Upper lobe of left lung (tissue), 6 donors: ENCODE results near the gene TCF12. TPM values are rescaled to one million over a fixed set of nuclear protein-coding genes. Genes with fewer than 3 reads are reported as not detected.

Experiments used
- ATAC-seq, 2 donors: fragments of 200-7000 bp; cut with Tn5 transposase; one replicate each; pipeline ENCODE4 v1.9.1; 2022; ENCODE audit warnings: mild to moderate bottlenecking in 2 of 2, moderate library complexity in 2 of 2; ENCODE audit not compliant: low FRiP score in 2 of 2
- DNase-seq, 2 donors: peaks; one replicate each; pipeline ENCODE4 v3.0.0-alpha.2; 2019 to 2020
- H3K27ac ChIP-seq, 4 donors: fragments of 200-600 bp; sonication (generic); one replicate each; pipeline ENCODE4 v1.5.1; 2016 to 2019
- H3K27me3 ChIP-seq, 4 donors: fragments of 200-600 bp; sonication (generic); one replicate each; pipeline ENCODE4 v1.5.1; 2017 to 2019
- H3K36me3 ChIP-seq, 4 donors: fragments of 200-600 bp; sonication (generic); one replicate each; pipeline ENCODE4 v1.5.1; 2016 to 2019
- H3K4me1 ChIP-seq, 4 donors: fragments of 200-600 bp; sonication (generic); one replicate each; pipeline ENCODE4 v1.5.1; 2018 to 2019
- H3K4me3 ChIP-seq, 4 donors: fragments of 200-600 bp; sonication (generic); one replicate each; pipeline ENCODE4 v1.5.1; 2017 to 2019; ENCODE audit warnings: mild to moderate bottlenecking in 2 of 4, moderate library complexity in 1 of 4
- H3K9me3 ChIP-seq, 4 donors: fragments of 200-600 bp; sonication (generic); one replicate each; pipeline ENCODE4 v1.5.1; 2018 to 2019
- CTCF ChIP-seq, 6 experiments: fragments of 450-650 bp in 4 of 6; fragments of 200-600 bp in 2 of 6; sonication (generic) in 2 of 6; IDR thresholded peaks; one replicate each; pipeline ENCODE4 v1.5.1; 2016 to 2019; ENCODE audit warnings: antibody characterized with exemption in 6 of 6
- EP300 ChIP-seq, 4 donors: sonication (generic); formaldehyde crosslinking; IDR thresholded peaks; one replicate each; pipeline ENCODE4 v1.5.1; 2017; ENCODE audit warnings: antibody characterized with exemption in 4 of 4, control low read depth in 2 of 4
- POLR2A ChIP-seq, 4 donors: fragments of 450-650 bp; IDR thresholded peaks; one replicate each; pipeline ENCODE4 v1.5.1; 2016 to 2017; ENCODE audit warnings: antibody characterized with exemption in 4 of 4, mild to moderate bottlenecking in 2 of 4
- POLR2AphosphoS5 ChIP-seq, 2 donors: sonication (generic); formaldehyde crosslinking; IDR thresholded peaks; one replicate each; pipeline ENCODE4 v1.5.1; 2017; ENCODE audit warnings: antibody characterized with exemption in 2 of 2
- WGBS, 2 donors: methylation state at CpG; one replicate each; pipeline ENCODE4 v1.1.5; 2017 to 2018; 5-methylcytosine and 5-hydroxymethylcytosine counted together
- total RNA-seq, 6 donors: library from RNA; depleted of rRNA in 4 of 6; stranded (reverse); fragments of >200 nt in 4 of 6; gene quantifications; one replicate each; pipeline versions ENCODE4 v1.1.0 to v1.2.1, GENCODE V29; 2016 to 2021
- donor health status: DM: no; HTN: no; CAD: no; lungs with moderate emphysema.
- donor health status: DM: no; HTN: yes; CAD: no; lungs with severe emphysema.

The TCF12 gene
- total RNA-seq, 6 donors from 2014 or later, result 74.5 to 257 (median 103) TPM

GRCh38 chr15:57038496-57038895 is 120.1 kb downstream of the TCF12 start:
- 95 to 98% methylated on average over 5 of the region's 5 CpGs for WGBS, 2 donors

GRCh38 chr15:57041416-57041815 is 123.0 kb downstream of the TCF12 start:
- ATAC-seq, result no peak
- DNase-seq, result no peak
- Histone ChIP-seq H3K4me1 (peaks cover 0 to 17% (median 6%) of the 10 kb centered on the region in 4 donors), H3K27ac (no peak overlapping the region), H3K36me3 (no peaks in the 10 kb centered on the region), H3K9me3 (no peaks in the 10 kb centered on the region), H3K27me3 (no peaks in the 10 kb centered on the region), H3K4me3 (no peak overlapping the region)
- no peak for TF ChIP-seq POLR2A (IDR thresholded peaks at IDR 0.05)
- TF ChIP-seq CTCF (IDR thresholded peaks at IDR 0.05), result no peak
- no peak for TF ChIP-seq EP300 (IDR thresholded peaks at IDR 0.05)
- TF ChIP-seq POLR2AphosphoS5 (IDR thresholded peaks at IDR 0.05), result no peak

More at GRCh38 chr15:57038496-57038895, 120.1 kb downstream of the TCF12 start:
- DNase-seq (no peak), ATAC-seq (no peak)
- H3K4me3 ChIP-seq, result no peak overlapping the region
- peaks cover 0 to 14% (median 9%) of the 10 kb centered on the region in 4 donors for H3K4me1 ChIP-seq
- no peak for TF ChIP-seq POLR2AphosphoS5 (IDR thresholded peaks at IDR 0.05)
- TF ChIP-seq CTCF (IDR thresholded peaks at IDR 0.05), result no peak
- no peak for TF ChIP-seq EP300 (IDR thresholded peaks at IDR 0.05)
- no peak for TF ChIP-seq POLR2A (IDR thresholded peaks at IDR 0.05)
- no peaks in the 10 kb centered on the region for H3K27me3 ChIP-seq
- no peaks in the 10 kb centered on the region for H3K9me3 ChIP-seq
- H3K27ac ChIP-seq, result no peak overlapping the region
- H3K36me3 ChIP-seq, result no peaks in the 10 kb centered on the region

GRCh38 chr15:57044072-57044702 is 125.7 kb downstream of the TCF12 start:
- 61 to 67% methylated on average over 5 of the region's 5 CpGs for whole genome bisulfite sequencing, 2 donors
- H3K27ac ChIP-seq, result no peak overlapping the region
- no peak overlapping the region for H3K4me3 ChIP-seq
- H3K36me3 ChIP-seq, result no peaks in the 10 kb centered on the region
- no peak for DNase-seq
- H3K27me3 ChIP-seq, result no peaks in the 10 kb centered on the region
- H3K9me3 ChIP-seq, result no peaks in the 10 kb centered on the region
- ATAC-seq, result no peak
- no peak for TF ChIP-seq POLR2A (IDR thresholded peaks at IDR 0.05)
- no peak for TF ChIP-seq POLR2AphosphoS5 (IDR thresholded peaks at IDR 0.05)
- no peak for TF ChIP-seq CTCF (IDR thresholded peaks at IDR 0.05)
- no peak for TF ChIP-seq EP300 (IDR thresholded peaks at IDR 0.05)
- peaks cover 0 to 13% (median 5%) of the 10 kb centered on the region in 4 donors for H3K4me1 ChIP-seq

GRCh38 chr15:57044970-57045369 is 126.5 kb downstream of the TCF12 start:
- peaks cover 0 to 12% (median 2%) of the 10 kb centered on the region in 4 donors for H3K4me1 ChIP-seq
- WGBS, 2 donors, result 66 to 72% methylated on average over 4 of the region's 4 CpGs
- TF ChIP-seq POLR2AphosphoS5 (IDR thresholded peaks at IDR 0.05) (no peak), EP300 (IDR thresholded peaks at IDR 0.05) (no peak)
- no peaks in the 10 kb centered on the region for H3K9me3 ChIP-seq
- no peak overlapping the region for H3K4me3 ChIP-seq
- no peaks in the 10 kb centered on the region for H3K27me3 ChIP-seq
- H3K27ac ChIP-seq, result no peak overlapping the region
- DNase-seq (no peak), ATAC-seq (no peak)
- H3K36me3 ChIP-seq, result no peaks in the 10 kb centered on the region

- no peaks in the 10 kb centered on the region for H3K27me3 ChIP-seq
- DNase-seq, result no peak
- H3K9me3 ChIP-seq, result no peaks in the 10 kb centered on the region
- no peak overlapping the region for H3K4me3 ChIP-seq
- H3K27ac ChIP-seq, result no peak overlapping the region
- TF ChIP-seq POLR2AphosphoS5 (IDR thresholded peaks at IDR 0.05), result no peak
- no peak for TF ChIP-seq POLR2A (IDR thresholded peaks at IDR 0.05)
- TF ChIP-seq EP300 (IDR thresholded peaks at IDR 0.05), result no peak
- TF ChIP-seq CTCF (IDR thresholded peaks at IDR 0.05), result no peak
- H3K36me3 ChIP-seq, result no peaks in the 10 kb centered on the region
- H3K4me1 ChIP-seq, result peaks cover 0 to 9% (median 0%) of the 10 kb centered on the region in 4 donors
- WGBS, 2 donors, result 79 to 83% methylated on average over 5 of the region's 5 CpGs
- ATAC-seq, result no peak
Observed at GRCh38 chr15:57045741-57046382, 127.4 kb downstream of the TCF12 start.
